ENCODE data around the gene PDE10A. TPM values are rescaled to one million over a fixed set of nuclear protein-coding genes. Genes with fewer than 3 reads are reported as not detected.

Gene PDE10A
- total RNA-seq, 1 donor from 2014 or later: 0.79 TPM

DNA sequence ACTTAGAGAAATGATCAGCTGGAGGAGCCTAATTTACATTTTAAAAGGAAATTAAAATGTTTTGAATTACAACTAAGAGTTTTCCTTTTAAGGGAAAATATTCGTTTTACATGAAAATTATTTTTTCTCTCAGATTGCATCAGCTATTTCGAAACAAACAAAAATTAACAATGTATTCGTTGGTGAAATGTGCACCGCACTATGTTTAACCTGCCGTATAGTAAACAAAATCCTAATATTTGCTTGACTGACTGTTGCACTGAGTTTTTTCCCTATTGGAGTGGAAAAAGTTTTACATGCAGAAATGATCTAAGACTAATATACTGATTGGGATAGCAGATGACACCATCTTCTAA lies 5.7 kb downstream of the PDE10A start:
- H3K4me3 ChIP-seq (ENCODE audit: low read depth, low read length): no peak overlapping the region
- no peaks in the 10 kb centered on the region for H3K36me3 ChIP-seq (ENCODE audit: control insufficient read depth, insufficient read depth, low read length)
- H3K27me3 ChIP-seq (ENCODE audit: control insufficient read depth, insufficient read depth, low read length): peaks cover 22% of the 10 kb centered on the region
- DNase-seq (ENCODE audit: low read depth): no peak
- FAIRE-seq: no peak
- TF ChIP-seq, protein P1, sequence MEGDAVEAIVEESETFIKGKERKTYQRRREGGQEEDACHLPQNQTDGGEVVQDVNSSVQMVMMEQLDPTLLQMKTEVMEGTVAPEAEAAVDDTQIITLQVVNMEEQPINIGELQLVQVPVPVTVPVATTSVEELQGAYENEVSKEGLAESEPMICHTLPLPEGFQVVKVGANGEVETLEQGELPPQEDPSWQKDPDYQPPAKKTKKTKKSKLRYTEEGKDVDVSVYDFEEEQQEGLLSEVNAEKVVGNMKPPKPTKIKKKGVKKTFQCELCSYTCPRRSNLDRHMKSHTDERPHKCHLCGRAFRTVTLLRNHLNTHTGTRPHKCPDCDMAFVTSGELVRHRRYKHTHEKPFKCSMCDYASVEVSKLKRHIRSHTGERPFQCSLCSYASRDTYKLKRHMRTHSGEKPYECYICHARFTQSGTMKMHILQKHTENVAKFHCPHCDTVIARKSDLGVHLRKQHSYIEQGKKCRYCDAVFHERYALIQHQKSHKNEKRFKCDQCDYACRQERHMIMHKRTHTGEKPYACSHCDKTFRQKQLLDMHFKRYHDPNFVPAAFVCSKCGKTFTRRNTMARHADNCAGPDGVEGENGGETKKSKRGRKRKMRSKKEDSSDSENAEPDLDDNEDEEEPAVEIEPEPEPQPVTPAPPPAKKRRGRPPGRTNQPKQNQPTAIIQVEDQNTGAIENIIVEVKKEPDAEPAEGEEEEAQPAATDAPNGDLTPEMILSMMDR (IDR thresholded peaks at IDR 0.05; ENCODE audit: insufficient read depth, low read length, severe bottlenecking): no peak

DNA sequence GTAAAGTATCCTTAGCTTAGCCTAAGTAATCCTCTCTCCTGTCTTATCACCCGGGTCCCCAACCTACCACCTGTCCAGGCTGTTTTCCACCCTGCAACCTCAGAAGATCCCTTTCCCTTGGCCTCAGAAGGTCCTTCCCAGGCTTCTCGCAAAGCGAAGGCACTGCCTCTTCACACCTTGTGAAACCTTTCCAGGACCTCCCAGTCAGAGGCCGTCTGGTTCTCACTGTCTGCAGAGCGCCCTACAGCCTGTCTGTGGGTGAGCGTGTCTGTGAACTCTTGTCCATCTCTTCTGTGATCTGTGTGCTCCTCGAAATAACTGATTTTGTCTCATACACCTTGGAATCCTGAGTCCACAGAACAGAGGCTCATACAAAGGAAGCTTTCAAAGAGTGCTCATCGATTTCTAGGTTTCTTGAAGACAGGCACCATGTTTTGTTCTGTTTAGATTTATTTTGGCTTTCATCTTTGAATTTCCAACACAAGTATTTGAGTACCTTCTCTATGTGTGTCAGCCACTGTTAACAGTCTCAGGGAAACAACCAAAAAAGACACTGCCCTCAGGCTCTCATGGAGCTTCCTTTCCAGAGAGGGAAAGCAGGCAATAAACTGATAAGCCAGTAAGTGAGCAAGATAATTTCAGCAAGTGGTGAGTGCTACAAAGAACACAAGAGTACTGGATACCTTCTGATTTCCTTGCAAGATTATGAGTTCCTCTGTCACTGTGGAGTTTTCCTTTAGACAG lies 6.3 kb downstream of the PDE10A start:
- Histone ChIP-seq H3K36me3 (ENCODE audit: control insufficient read depth, insufficient read depth, low read length) (no peaks in the 10 kb centered on the region), H3K4me3 (ENCODE audit: low read depth, low read length) (no peak overlapping the region), H3K27me3 (ENCODE audit: control insufficient read depth, insufficient read depth, low read length) (peaks cover 21% of the 10 kb centered on the region)
- TF ChIP-seq, protein P1 (IDR thresholded peaks at IDR 0.05; ENCODE audit: insufficient read depth, low read length, severe bottlenecking): no peak
- no peak for DNase-seq (ENCODE audit: low read depth)
- peak; percentile 32 for FAIRE-seq

DNA sequence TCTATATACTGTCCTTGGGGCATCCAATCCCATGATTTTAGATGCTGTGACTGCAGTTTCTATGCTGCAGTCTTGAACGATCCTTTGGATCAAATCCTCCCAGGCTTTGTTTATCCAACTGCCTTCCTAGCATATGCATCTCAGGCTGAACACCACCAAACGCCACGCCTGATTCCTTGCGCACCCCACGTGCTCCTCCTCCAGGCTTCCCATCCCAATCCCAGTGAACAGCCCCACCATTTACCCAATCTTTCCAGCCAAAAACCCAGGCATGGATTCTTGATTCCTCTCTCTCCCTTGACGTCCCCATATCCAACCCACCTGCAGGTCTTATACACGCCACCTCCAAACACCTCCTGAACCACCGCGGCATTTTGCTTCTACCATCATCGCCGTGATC lies 7.8 kb downstream of the PDE10A start:
- FAIRE-seq (no peak), DNase-seq (ENCODE audit: low read depth) (no peak)
- TF ChIP-seq, protein P1 (IDR thresholded peaks at IDR 0.05; ENCODE audit: insufficient read depth, low read length, severe bottlenecking): no peak
- H3K4me3 ChIP-seq (ENCODE audit: low read depth, low read length): no peak overlapping the region
- H3K27me3 ChIP-seq (ENCODE audit: control insufficient read depth, insufficient read depth, low read length): peaks cover 12% of the 10 kb centered on the region
- H3K36me3 ChIP-seq (ENCODE audit: control insufficient read depth, insufficient read depth, low read length): no peaks in the 10 kb centered on the region

DNA sequence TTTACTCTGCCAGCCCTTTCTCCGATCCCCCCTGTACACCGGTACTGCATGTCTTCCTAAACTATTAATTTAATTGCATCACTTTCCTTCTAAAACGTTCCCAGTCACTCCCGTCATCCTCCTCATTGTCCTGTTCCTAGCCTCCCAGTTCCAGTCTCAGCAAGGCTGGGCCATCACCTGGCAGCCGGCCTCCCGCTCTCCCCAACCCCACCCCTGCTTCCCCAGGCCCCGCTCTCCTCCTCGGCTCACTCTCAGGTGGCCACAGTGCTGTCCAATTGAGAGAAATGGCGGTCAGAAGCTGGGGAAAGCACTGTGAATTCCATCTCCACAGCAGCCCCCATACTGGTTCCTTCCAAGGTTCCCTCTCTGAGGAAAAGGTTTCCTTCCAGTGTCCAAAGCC lies 8.9 kb downstream of the PDE10A start:
- H3K36me3 ChIP-seq (ENCODE audit: control insufficient read depth, insufficient read depth, low read length): no peaks in the 10 kb centered on the region
- FAIRE-seq (no peak), DNase-seq (ENCODE audit: low read depth) (no peak)
- no peak overlapping the region for H3K4me3 ChIP-seq (ENCODE audit: low read depth, low read length)
- peaks cover 3% of the 10 kb centered on the region for H3K27me3 ChIP-seq (ENCODE audit: control insufficient read depth, insufficient read depth, low read length)
- TF ChIP-seq, protein P1 (IDR thresholded peaks at IDR 0.05; ENCODE audit: insufficient read depth, low read length, severe bottlenecking): no peak

DNA sequence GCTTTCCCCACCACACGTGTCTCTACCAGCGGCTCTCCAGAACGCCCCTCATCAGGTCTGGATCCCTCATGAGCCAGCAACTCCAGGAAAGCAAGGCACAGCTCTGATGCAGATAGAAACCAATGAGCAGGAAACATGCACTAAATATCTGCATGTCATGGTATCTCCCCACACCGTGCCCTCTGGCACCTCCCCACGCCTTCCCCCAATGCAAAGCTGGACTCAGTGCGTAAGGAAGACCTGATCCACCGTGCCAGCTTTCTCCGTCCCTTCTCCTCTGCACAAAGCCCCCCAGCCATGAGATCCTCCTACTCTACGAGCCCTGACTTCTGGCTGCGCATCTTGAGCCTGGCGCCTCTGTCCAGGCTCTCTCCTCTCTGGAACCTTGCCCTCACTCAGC lies 9.4 kb downstream of the PDE10A start:
- no peak for FAIRE-seq
- TF ChIP-seq, protein P1 (IDR thresholded peaks at IDR 0.05; ENCODE audit: insufficient read depth, low read length, severe bottlenecking): no peak
- Histone ChIP-seq H3K4me3 (ENCODE audit: low read depth, low read length) (no peak overlapping the region), H3K27me3 (ENCODE audit: control insufficient read depth, insufficient read depth, low read length) (peaks cover under 1% of the 10 kb centered on the region), H3K36me3 (ENCODE audit: control insufficient read depth, insufficient read depth, low read length) (no peaks in the 10 kb centered on the region)
- no peak for DNase-seq (ENCODE audit: low read depth)

DNA sequence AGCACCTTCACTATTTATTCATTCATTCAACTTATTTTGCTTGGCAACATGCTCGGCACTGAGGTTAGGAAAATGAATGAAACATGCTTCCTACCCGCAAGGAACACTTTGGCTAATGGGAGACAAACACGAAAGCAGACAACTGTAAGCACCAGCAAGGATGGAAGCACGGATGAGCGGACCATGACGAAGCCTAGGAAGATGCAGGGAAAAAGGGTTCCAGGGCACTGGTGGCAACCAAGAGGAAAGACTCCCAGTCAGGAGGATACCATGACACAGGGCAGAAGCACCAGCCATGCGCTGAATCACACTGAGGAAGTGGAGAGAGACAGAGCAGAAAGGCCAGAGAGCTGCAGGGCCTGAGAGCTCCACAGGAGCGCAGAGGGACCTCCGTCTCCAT lies 9.8 kb downstream of the PDE10A start:
- TF ChIP-seq, protein P1 (IDR thresholded peaks at IDR 0.05; ENCODE audit: insufficient read depth, low read length, severe bottlenecking): no peak
- FAIRE-seq (no peak), DNase-seq (ENCODE audit: low read depth) (no peak)
- Histone ChIP-seq H3K4me3 (ENCODE audit: low read depth, low read length) (no peak overlapping the region), H3K36me3 (ENCODE audit: control insufficient read depth, insufficient read depth, low read length) (no peaks in the 10 kb centered on the region), H3K27me3 (ENCODE audit: control insufficient read depth, insufficient read depth, low read length) (no peaks in the 10 kb centered on the region)
